Skin of body (tissue), 2 donors: ENCODE results near the gene SMG6. TPM values are rescaled to one million over a fixed set of nuclear protein-coding genes. Genes with fewer than 3 reads are reported as not detected.
A peak's percentile ranks its signal among the peaks of the same experiment; 100 is the strongest.
"Not testable (repeated sequence)": the region's sequence is repeated elsewhere in the genome, so short reads cannot be mapped to it uniquely, and the experiment has no call there.

Source experiments
- DNase-seq: peaks from one replicate; lab custom pipeline; 2025; lab: John Stamatoyannopoulos, UW
- total RNA-seq: library from RNA; depleted of rRNA; stranded (reverse); fragments of >200 nt; gene quantifications from one replicate; pipeline ENCODE4 v1.2.3, GENCODE V29; 2014

Gene SMG6
- total RNA-seq, 1 donor from 2014 or later, result 21.1 TPM

- DNase-seq, result no peak
Observed at GRCh38 chr17:2180768-2181167, 122.8 kb downstream of the SMG6 start.

DNA sequence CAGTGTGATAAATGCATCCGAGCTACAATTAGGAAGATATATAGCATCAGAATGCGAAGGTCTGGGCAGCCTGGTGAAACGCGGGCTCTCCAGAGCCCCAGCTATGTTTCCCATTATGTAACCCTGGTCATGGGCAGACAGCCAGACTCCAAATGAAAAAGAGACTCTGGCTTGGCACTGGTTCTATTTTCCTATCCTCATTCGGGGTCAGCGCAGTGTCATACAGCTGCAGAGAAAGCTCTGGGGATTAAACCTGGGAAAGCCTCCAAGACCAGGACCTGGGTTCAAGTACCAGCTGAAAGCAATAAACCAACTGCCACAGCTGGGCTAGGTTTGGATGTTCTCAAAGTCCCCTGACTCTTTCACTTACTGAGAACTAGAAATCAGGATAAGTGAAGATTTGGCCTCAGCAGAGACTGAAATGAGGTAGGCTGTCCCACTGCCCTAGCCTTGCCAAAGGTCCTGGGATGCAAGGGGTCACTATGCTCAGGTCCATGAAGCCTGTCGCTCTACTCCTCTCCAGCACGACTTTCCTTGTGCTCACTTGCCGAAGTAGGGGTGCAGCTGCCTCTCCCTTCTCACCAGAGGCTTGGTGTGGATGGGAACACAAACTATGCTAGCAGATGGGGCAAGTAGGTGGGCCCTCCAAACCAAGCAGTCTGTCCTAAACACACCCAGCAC is 123.8 kb downstream of the SMG6 start:
- peak; percentile 99 for DNase-seq

DNA sequence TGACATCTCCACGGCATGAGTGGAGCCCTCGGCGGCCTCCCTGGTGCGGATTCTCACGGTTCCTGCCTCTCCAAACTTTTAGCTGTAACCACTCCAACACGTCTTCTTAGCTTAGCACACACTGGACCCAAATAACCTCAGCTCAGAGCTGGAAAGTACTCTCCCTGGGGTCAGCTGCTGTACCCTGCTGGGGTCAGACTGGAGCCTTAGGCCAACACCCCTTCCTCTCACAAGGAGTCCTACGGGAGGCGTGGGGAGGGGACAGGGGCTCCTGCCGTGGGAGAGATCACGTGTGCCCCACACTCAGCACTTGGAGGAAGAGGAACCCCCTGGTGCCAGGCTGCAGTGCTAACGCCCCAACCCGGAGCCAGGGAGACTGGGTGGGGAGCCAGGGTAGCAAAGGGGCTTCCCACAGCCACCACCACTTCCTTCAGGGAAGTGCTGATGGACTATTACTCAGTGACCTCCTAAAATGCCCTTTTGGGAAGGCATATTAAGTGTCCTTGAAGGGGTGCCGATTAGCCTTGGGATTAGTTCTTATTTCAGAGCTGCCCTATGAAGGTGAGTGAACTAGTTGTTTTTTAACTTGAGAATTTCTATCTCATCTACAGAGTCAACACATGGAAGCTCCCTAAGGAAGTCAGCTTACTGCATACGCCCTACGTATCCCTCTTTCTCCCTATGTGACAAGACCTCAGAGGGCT is 124.6 kb downstream of the SMG6 start:
- no peak for DNase-seq

DNA sequence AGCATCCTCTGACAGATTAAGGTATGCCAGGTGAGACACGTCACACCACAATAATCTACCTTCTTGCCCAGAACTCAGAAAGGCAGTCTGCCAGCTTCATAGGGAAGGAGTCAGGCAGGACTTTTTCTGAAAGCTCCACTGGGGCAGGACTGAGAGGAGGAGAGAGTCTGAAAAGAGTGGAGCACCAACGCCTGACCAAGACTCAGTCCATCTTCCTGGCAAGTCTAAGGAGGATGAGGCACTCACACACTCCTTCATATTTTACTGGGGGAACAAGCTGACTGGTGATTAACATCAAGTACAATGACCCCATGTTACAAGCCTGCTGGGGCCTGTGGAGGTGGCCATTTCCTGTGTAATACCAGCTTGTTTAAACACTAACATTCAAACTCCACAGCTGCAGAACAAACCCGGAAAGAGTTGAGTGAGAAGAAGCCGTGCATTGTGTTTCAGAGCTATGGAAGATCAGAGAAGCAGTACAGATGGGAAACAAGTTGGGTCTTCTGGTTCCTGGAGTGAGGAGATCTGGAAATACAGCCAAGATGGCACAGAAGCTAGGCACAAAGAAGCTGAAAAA is 126.3 kb downstream of the SMG6 start:
- DNase-seq, result no peak

DNA sequence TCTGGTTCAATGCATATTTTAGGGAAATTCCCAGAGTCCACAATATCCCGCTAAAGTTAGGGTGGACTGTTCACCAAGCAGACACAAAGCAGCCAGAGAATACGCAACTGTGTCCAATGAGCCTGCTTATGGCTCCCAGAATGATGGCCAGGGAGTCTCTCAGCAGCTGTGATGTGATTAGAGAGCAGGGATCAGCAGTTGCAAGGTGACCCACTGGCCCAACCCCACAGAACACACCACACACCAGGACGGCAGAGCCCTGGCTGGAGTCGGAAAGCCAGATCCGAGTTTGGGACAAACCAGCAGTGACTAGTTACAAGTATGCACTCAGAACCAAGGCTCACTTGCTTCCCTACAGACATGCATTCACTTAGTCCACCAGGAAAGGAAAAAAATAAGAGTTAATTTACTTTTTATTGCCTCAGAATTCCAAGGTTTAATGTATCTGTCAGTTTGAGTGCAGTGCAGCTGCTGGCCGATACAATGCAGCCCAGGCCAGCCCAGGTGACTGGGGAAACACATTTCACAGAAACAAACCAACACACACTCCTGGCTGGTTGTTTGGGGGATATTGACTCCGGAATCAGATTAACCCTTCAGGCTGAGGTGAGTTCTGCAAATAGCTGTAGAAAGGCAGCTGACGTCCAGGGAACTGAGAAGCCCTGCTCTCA is 127.0 kb downstream of the SMG6 start:
- no peak for DNase-seq

GRCh38 chr17:2175294-2175628 is 128.3 kb downstream of the SMG6 start:
- peak; percentile 62 for DNase-seq

- peak; percentile 97 for DNase-seq
Observed at GRCh38 chr17:2174468-2175293, 128.9 kb downstream of the SMG6 start.

- no peak for DNase-seq
Observed at GRCh38 chr17:2174014-2174413, 129.6 kb downstream of the SMG6 start.

DNA sequence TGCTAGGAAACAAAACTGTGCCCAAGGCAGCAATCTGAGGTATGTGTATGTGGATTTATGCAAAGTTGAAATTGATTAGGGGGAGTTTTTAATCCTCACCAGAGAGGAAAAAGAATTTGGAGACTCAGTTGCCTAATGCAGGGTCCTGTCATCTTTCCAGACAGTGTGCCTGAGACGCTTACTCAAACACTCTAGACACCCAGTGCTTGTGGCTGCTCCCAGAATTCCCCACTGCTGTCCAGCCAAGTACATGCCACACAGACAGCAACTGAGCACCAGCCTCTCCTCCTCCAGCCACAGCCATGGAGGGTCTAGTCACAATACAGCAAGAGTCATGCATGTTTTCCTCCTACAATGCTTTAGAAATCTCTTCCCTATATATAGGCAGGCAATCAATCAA is 130.6 kb downstream of the SMG6 start:
- no peak for DNase-seq

GRCh38 chr17:2172077-2172851 is 131.3 kb downstream of the SMG6 start:
- DNase-seq, result peak; percentile 98

- no peak for DNase-seq
Observed at GRCh38 chr17:2171702-2172076, 131.9 kb downstream of the SMG6 start.

GRCh38 chr17:2170023-2170422 is 133.6 kb downstream of the SMG6 start:
- no peak for DNase-seq

DNA sequence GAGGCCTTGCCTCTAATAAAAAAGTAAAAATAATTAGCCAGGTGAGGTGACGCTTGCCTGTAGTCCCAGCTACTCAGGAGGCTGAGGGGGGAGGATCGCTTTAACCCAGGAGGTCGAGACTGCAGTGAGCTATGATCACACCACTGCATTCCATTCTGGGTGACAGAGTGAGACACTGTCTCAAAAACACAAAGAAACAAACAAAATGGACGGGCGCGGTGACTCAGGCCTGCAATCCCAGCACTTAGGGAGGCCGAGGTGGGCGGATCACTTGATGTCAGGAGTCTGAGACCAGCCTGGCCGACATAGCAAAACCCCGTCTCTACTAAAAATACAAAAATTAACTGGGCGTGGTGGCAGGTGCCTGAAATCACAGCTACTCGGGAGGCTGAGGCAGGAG is 137.9 kb downstream of the SMG6 start:
- not testable (repeated sequence) for DNase-seq

DNA sequence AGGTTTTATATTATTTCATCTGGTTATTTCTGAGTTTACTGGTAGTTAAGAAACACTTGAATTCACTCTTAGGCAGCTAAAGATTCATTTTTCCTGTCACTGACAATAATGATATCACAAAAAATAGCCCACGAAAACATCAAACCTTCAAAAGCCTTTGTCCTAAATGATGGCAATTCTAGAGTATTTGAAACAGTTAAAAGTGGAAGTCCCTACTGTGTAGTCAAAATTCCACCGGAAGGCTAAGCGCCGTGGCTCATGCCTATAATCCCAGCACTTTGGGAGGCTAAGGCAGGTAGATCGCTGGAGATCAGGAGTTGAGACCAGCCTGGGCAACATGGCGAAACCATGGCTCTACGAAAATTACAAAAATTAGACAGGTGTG is 145.2 kb downstream of the SMG6 start:
- no peak for DNase-seq

DNA sequence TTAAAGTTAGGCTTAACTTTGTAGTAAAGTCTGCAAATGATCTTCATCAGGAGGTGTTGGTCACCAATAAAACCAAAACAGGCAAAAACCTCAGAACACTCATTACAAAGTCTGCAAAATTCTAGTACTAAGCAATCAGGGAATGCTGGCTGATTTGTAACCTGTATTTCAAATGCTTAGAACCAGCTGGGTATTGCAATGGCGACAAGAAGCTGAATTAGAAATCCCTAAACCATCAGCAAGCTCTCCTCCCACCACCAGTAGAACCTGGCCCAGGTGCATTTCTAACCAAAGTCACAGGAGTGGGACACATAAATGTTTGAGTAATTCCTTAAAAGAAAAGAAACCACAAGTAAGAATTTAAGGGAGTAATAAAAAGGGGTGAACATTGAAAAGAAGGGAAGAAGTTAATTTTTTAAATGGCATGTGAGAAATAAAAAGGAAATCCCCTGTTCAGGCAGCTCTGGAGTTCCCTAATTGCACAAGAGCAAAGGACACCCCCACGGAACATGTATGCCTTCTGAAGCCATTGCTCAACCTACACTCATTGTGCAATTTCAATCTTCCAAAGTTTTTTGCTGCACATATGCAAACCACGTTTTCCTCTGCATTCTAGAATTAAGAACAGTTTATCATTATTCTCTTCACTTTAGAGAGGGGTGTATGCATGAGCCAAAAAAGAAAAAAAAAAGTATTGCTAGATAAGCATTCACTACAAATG is 145.8 kb downstream of the SMG6 start:
- DNase-seq, result peak; percentile 91

DNA sequence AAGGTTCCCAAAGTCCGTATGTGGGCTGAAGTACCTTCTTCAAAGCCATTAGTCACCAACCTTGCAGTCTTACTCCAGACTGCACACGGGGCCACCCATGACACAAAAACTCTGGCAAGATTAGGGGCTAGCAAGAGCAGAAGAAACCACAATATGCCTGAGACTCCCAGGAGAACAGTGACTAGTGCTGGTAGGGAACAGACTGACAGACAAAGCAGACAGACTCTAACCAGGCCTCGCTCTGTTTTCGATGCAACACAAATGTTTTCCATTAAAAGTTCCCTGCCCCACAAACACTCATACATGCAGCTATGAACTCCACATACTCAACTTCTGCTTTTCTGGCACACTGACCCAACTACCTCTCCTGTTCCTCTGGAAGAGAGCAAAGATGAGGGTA is 146.5 kb downstream of the SMG6 start:
- DNase-seq, result peak; percentile 66

GRCh38 chr17:2156666-2157065 is 146.9 kb downstream of the SMG6 start:
- no peak for DNase-seq

- no peak for DNase-seq
Observed at GRCh38 chr17:2155573-2155972, 148.0 kb downstream of the SMG6 start.

DNA sequence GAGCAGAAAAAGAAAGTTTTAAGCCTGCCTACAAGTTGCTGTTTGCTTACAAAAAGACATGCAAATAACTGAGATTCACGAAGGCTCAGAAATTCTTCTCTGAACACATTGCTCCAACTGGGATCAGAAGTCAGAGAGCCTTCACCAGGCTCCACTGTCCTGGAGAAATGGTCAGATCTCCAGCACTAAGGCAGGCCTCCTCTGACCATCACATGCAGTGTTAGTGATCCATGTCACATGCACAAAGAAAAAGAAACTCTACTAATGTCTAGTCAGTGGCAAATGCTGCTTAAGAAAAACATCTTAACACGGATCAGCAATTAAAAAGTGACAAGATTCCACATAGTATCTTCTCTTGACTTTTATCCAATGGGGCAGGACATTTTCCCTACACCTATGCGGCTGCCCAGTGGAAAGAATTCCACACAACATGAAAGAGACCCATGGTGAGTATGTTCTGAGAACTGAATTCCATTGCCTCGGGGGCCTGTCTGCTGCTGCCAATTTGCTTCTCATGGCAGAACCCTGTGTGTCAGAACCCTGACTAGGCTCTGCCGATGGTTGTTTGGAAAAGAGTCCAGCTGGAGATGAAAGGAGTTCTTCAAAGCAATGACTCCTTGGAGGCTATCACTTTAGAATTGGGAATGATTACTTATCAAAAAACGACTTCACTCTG is 152.1 kb downstream of the SMG6 start:
- DNase-seq, result no peak

DNA sequence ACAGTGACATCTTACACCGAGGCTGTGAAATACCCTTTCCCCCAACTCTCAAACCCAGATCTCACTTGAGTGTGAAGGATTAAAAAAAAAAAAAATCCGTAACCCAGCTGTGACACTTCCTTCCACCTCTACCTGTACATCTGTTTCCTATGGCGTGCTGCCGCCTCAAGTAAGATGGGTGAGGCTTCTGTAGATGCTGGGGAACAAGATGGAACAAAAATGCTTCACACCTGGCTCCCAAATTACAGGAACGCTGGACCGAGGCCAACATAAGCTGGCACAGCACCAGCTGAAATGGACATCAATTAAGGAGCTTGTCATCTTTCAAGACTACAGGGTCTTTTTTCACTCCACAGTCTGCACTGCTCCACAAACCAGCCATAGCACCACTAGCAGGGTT is 152.8 kb downstream of the SMG6 start:
- DNase-seq, result no peak
